Psoas muscle (tissue), 8 donors: ENCODE measurements around the gene TPBGL. TPM values are rescaled to one million over a fixed set of nuclear protein-coding genes. Genes with fewer than 3 reads are reported as not detected.

Source experiments
- ATAC-seq, 4 donors: fragments of 200-7000 bp; cut with Tn5 transposase; one replicate each; pipeline ENCODE4 v1.9.1; 2020; ENCODE audit warnings: moderate library complexity in 3 of 4, mild to moderate bottlenecking in 2 of 4
- DNase-seq, 2 donors: peaks; one replicate each; pipeline ENCODE4 v3.0.0-alpha.2; 2020
- H3K27ac ChIP-seq: fragments of 200-600 bp; one replicate; pipeline ENCODE4 v1.8.0; 2022
- H3K27me3 ChIP-seq, 3 donors: fragments of 200-600 bp in 1 of 3; one replicate each; pipeline versions ENCODE4 v1.6.1 to v1.8.0; 2013 to 2022; ENCODE audit warnings: low read length in 2 of 3, mild to moderate bottlenecking in 2 of 3, moderate library complexity in 1 of 3; ENCODE audit not compliant: insufficient read depth in 3 of 3
- H3K36me3 ChIP-seq, 2 donors: fragments of 200-600 bp in 1 of 2; one replicate each; pipeline versions ENCODE4 v1.6.1 to v1.8.0; 2013 to 2022; ENCODE audit warnings: low read depth in 1 of 2, mild to moderate bottlenecking in 1 of 2, moderate library complexity in 1 of 2; ENCODE audit not compliant: insufficient read depth in 1 of 2
- H3K4me1 ChIP-seq: fragments of 200-600 bp; one replicate; pipeline ENCODE4 v1.8.0; 2022
- H3K4me3 ChIP-seq: fragments of 200-600 bp; one replicate; pipeline ENCODE4 v1.8.0; 2022; ENCODE audit warnings: mild to moderate bottlenecking
- H3K9me3 ChIP-seq: fragments of 200-600 bp; one replicate; pipeline ENCODE4 v1.8.0; 2022
- CTCF ChIP-seq: fragments of 200-600 bp; IDR thresholded peaks from one replicate; pipeline ENCODE4 v1.8.0; 2022; ENCODE audit warnings: antibody characterized with exemption
- WGBS, 3 donors: extraction: QIAGEN DNeasy Blood & Tissue Kit; methylation state at CpG; one replicate each; pipeline versions ENCODE4 v1.1.6 to v1.1.7; 2013; 5-methylcytosine and 5-hydroxymethylcytosine counted together
- intact Hi-C, 2 donors: fragments of 100-400 bp; cut with DNase I; formaldehyde crosslinking; loops; one replicate each; pipeline versions ENCODE4 v1.11.0 to v1.14.2; 2022
- polyA plus RNA-seq, 3 donors: library from polyadenylated mRNA; stranded (reverse); fragments of 200-250 nt; gene quantifications; one replicate each; pipeline ENCODE4 v1.2.3, GENCODE V29; 2013
- total RNA-seq, 4 donors: library from RNA; stranded (reverse); fragmentation: NEBNext Ultra II Directional in 2 of 4; extraction: Animal tissue kit (Norgen Biotek cat#: 25700) in 2 of 4; gene quantifications; one replicate each; pipeline versions ENCODE4 v1.2.1 to v1.2.4, GENCODE V29; 2021 to 2023
- donor health status: healthy with polysubstance abuse.
- donor health status: DM: no; HTN: no; CAD: no; lungs with moderate emphysema.
- donor health status: Bipolar disorder and iron deficiency.
- donor health status: healthy.
- donor health status: DM: yes; HTN: yes; CAD: no.
- donor health status: DM: no; HTN: no; CAD: no.
- donor health status: DM: no; HTN: no; CAD: no.
- donor health status: DM: yes; HTN: yes; CAD: no.

The TPBGL gene
- total and polyA plus RNA-seq, 7 donors = 0.01 to 0.11 (median 0.05) TPM; not detected in 4

DNA sequence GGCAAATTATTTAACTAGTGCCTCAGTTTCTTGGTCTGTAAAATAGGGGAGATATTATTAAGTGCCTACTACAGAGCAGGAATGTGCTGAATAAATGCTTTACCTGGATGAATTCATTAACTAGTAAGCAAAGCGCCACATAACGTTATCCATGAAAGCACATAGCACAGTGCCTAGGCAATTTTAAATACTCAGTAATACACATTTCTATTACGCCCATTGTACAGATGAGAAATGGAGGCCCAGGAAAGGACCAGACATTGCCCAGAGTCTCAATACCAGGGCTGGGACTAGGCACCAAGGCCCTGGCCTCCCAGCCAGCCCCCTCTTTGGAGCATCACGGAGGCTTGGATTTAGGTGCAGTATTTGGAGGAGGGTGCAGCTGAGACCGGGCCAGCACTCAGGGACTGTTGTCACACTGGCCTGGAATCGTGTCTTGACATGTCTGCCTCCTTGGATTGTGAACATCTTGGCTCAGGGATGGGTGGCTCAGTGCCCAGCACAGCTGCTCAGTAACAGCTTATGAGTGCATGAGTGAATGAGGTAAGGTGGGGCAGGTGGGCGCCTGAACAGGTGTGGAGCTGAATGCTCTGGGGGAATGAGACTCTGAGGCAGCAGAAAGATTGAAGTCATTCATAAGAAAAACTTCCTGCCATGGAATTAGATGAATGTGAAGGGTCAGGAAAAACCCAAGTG lies 42.1 kb upstream of the TPBGL start:
- H3K9me3 ChIP-seq = no peaks in the 10 kb centered on the region
- TF ChIP-seq CTCF = no peak
- intact Hi-C loops = no loop called here
- ATAC-seq (no peak), DNase-seq (no peak)
- no peak overlapping the region for H3K27ac ChIP-seq
- no peaks in the 10 kb centered on the region for H3K4me1 ChIP-seq
- no peak overlapping the region for H3K4me3 ChIP-seq
- 67 to 79% (median 70%) methylated on average over 7 of the region's 7 CpGs for WGBS, 3 donors
- no peaks in the 10 kb centered on the region for H3K36me3 ChIP-seq
- H3K27me3 ChIP-seq = no peaks in the 10 kb centered on the region

DNA sequence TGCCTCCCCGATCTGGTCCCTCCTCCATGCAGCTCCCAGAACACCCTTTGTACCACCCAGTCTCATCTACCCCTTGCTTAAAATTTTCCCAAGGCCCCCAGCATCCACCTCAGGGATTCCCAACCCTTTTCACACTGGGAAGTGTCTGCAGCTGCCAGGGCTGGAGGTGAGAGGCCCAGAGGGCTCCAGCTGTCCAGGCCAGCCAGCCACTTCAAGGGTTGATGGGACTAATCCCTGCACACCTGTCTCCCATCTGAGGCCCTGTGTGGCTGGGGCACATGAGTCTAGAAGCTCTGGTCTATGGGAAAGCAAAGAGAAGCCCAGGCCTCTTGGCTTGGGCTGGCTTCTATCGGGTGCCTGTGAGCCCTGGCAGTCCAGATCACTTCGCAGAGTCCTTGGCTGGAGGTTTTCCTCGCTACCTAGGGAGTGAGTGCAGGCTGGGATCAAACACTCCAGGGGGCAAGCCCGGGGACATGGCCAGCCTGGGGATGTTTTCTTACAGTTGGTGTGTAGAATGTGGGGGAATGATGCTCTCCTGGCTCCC lies 41.1 kb upstream of the TPBGL start:
- DNase-seq (no peak), ATAC-seq (no peak)
- Histone ChIP-seq H3K4me1 (no peaks in the 10 kb centered on the region), H3K27ac (no peak overlapping the region), H3K4me3 (no peak overlapping the region), H3K36me3 (no peaks in the 10 kb centered on the region), H3K27me3 (no peaks in the 10 kb centered on the region), H3K9me3 (no peaks in the 10 kb centered on the region)
- TF ChIP-seq CTCF = no peak
- 51 to 58% (median 58%) methylated on average over 4 to 5 of the region's 5 CpGs for WGBS, 3 donors
- intact Hi-C loops = no loop called here

DNA sequence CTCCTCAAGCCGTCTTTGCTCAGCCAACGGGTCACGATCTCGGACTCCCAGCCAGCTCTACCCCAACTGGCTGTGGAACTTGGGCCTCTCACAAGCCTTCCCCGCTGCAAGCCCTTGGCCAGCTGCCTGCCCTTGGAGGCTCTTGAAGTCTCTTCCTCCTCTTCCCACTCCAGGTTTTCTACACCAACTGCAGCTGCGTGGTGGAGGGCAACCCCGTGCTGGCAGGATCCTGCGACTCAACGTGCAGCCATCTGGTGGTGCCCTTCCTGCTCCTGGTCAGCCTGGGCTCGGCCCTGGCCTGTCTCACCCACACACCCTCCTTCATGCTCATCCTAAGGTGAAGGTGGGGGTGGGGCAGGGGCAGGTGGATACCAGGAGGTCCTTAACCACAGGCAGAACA lies 40.5 kb upstream of the TPBGL start:
- WGBS, 3 donors = 29 to 52% (median 30%) methylated on average over 10 of the region's 10 CpGs
- no peaks in the 10 kb centered on the region for H3K9me3 ChIP-seq
- intact Hi-C loops = loop anchor here in 1 of 2 donors (5.0 kb wide), 1 partner anchor 58 kb away; no protein-coding TSS in a partner anchor
- no peaks in the 10 kb centered on the region for H3K4me1 ChIP-seq
- ATAC-seq (no peak), DNase-seq (peak; percentile 46 to 69)
- no peak for TF ChIP-seq CTCF
- no peak overlapping the region for H3K4me3 ChIP-seq
- no peak overlapping the region for H3K27ac ChIP-seq
- no peaks in the 10 kb centered on the region for H3K27me3 ChIP-seq
- H3K36me3 ChIP-seq = no peaks in the 10 kb centered on the region

DNA sequence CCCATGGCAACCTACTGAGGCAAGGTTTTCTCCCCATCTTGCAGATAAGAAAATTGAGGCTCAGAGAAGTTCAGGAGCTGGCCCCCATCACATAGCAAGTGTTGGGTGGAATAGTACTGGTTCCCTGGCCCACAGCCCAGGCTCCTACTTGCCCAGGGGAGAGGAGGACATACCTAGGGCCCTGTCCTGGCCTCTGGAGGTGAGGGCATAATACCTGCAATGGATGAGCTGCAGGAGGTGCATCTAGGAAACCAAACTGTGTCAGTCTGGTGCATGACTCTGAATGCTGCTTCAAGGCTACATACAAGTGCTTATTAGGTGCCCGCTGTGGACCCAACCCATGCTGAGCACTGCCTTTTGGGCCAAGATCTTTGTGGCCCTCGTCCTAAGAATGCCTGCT lies 40.0 kb upstream of the TPBGL start:
- intact Hi-C loops = loop anchor here in 1 of 2 donors (5.0 kb wide), 1 partner anchor 58 kb away; no protein-coding TSS in a partner anchor
- no peaks in the 10 kb centered on the region for H3K9me3 ChIP-seq
- DNase-seq (no peak), ATAC-seq (no peak)
- no peaks in the 10 kb centered on the region for H3K4me1 ChIP-seq
- no peaks in the 10 kb centered on the region for H3K27me3 ChIP-seq
- no peak overlapping the region for H3K4me3 ChIP-seq
- no peak overlapping the region for H3K27ac ChIP-seq
- no peak for TF ChIP-seq CTCF
- WGBS, 3 donors = 94 to 97% (median 96%) methylated on average over 2 of the region's 2 CpGs
- H3K36me3 ChIP-seq = no peaks in the 10 kb centered on the region
